PC-3 (cell line): ENCODE results near the gene KLHL12. TPM values are rescaled to one million over a fixed set of nuclear protein-coding genes. Genes with fewer than 3 reads are reported as not detected.
"Not testable (repeated sequence)": the region's sequence is repeated elsewhere in the genome, so short reads cannot be mapped to it uniquely, and the experiment has no call there.

Experiments
- ATAC-seq: fragments of 200-7000 bp; cut with Tn5 transposase; 2 replicates; pipeline ENCODE4 v1.9.1; 2020; ENCODE audit warnings: mild to moderate bottlenecking, moderate library complexity
- BruUV-seq: library from RNA; stranded (reverse); fragments of 400-500 nt; replicated peaks from 2 replicates; lab custom pipeline; 2021; lab: Mats Ljungman, UMichigan
- CTCF ChIA-PET: fragments of 300-600 bp; sonication (Branson Sonifier 250); formaldehyde crosslinking; loops from one replicate; lab custom pipeline; 2022; ENCODE audit warnings: antibody characterized with exemption; lab: Charles Lee
- POLR2A ChIA-PET: fragments of 300-600 bp; sonication (Branson Sonifier 250); formaldehyde crosslinking; loops from one replicate; lab custom pipeline; 2022; ENCODE audit warnings: antibody characterized with exemption; ENCODE audit not compliant: unreplicated experiment; lab: Charles Lee
- DNase-seq: peaks from one replicate; pipeline ENCODE4 v3.0.0-alpha.2; 2015
- H2AFZ ChIP-seq: fragments of 300-600 bp; sonication (generic); 2 replicates; pipeline ENCODE4 v1.6.0; 2016; ENCODE audit warnings: antibody characterized with exemption, low read length
- H3F3A ChIP-seq: fragments of 300-600 bp; sonication (generic); one replicate; pipeline ENCODE4 v1.6.0; 2017; ENCODE audit warnings: antibody characterized with exemption, low read length, control low read depth, mild to moderate bottlenecking; ENCODE audit not compliant: unreplicated experiment
- H3K27ac ChIP-seq: fragments of 300-600 bp; sonication (generic); 2 replicates; pipeline ENCODE4 v1.5.1; 2016; ENCODE audit warnings: mild to moderate bottlenecking, low read length
- H3K27me3 ChIP-seq: fragments of 300-600 bp; sonication (generic); 2 replicates; pipeline ENCODE4 v1.6.1; 2016; ENCODE audit warnings: low read length, mixed read lengths
- H3K36me3 ChIP-seq: fragments of 300-600 bp; sonication (generic); 2 replicates; pipeline ENCODE4 v1.6.1; 2016; ENCODE audit warnings: low read depth, mixed run types, low read length, mixed read lengths
- H3K4me1 ChIP-seq: fragments of 300-600 bp; sonication (generic); 2 replicates; pipeline ENCODE4 v1.5.1; 2016; ENCODE audit warnings: low read length; ENCODE audit not compliant: insufficient read depth
- H3K4me2 ChIP-seq: fragments of 300-600 bp; sonication (generic); 2 replicates; pipeline ENCODE4 v1.6.0; 2016; ENCODE audit warnings: low read length
- H3K4me3 ChIP-seq: fragments of 300-600 bp; sonication (generic); 2 replicates; pipeline ENCODE4 v1.5.1; 2016; ENCODE audit warnings: mild to moderate bottlenecking, low read length, mixed read lengths
- H3K79me2 ChIP-seq: fragments of 300-600 bp; sonication (generic); 2 replicates; pipeline ENCODE4 v1.6.1; 2017; ENCODE audit warnings: low read length, mixed read lengths
- H3K9ac ChIP-seq: fragments of 300-600 bp; sonication (generic); 2 replicates; pipeline ENCODE4 v1.6.0; 2016; ENCODE audit warnings: mild to moderate bottlenecking, low read length
- H3K9me2 ChIP-seq: fragments of 300-600 bp; sonication (generic); replicated peaks from 2 replicates; pipeline ENCODE4 v1.6.1; 2016; ENCODE audit warnings: mixed run types, low read length, mixed read lengths
- H3K9me3 ChIP-seq: fragments of 300-600 bp; sonication (generic); 2 replicates; pipeline ENCODE4 v1.6.1; 2016; ENCODE audit warnings: low read length, mixed read lengths
- H4K20me1 ChIP-seq: fragments of 300-600 bp; sonication (generic); 2 replicates; pipeline ENCODE4 v1.6.1; 2016; ENCODE audit warnings: low read length, mixed read lengths
- EZH2 ChIP-seq: fragments of 300-600 bp; sonication (generic); IDR thresholded peaks from one replicate; pipeline ENCODE4 v1.6.1; 2017; ENCODE audit warnings: antibody characterized with exemption, mild to moderate bottlenecking, low read length; ENCODE audit not compliant: unreplicated experiment
- EZH2phosphoT487 ChIP-seq: fragments of 300-600 bp; sonication (generic); IDR thresholded peaks from 2 replicates; pipeline ENCODE4 v1.6.1; 2018; ENCODE audit warnings: mild to moderate bottlenecking, antibody characterized with exemption, low read length, borderline replicate concordance
- intact Hi-C: fragments of 100-400 bp; cut with micrococcal nuclease; formaldehyde crosslinking; loops from 2 replicates; pipeline ENCODE4 v1.9.0; 2023
- total RNA-seq: library from RNA; depleted of rRNA; stranded (reverse); fragments of >200 nt; gene quantifications from 2 replicates; pipeline ENCODE4 v1.2.3, GENCODE V29; 2014
- TF ChIP-seq, protein P1 (sequence below): fragments of 300-600 bp; sonication (generic); conservative IDR thresholded peaks from 2 replicates; pipeline ENCODE4 v1.5.1; 2017; ENCODE audit warnings: antibody characterized with exemption, low read depth, mild to moderate bottlenecking, low read length

The KLHL12 gene
- total RNA-seq, 1 experiment from 2014 or later: 25.2 TPM

DNA sequence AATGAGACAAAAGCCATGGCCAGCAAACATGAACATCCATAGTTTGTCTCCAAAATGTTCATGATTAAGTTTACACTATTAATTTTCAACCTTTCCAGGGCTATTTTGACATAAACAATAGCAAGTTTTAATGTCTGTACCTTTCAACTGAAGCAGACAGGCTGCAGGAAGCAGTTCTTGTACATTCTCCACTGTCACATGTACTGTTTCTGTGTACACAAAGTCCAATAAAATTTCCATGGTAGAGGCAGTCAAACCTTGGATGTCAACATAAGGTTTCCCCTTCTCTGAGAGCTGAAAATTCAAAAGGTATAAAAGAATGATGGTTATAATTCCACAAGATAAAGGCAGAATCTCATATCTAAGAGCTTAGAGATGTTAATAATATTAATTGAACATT, 7.4 kb downstream of the KLHL12 start:
- DNase-seq (no peak), ATAC-seq (peak; percentile 59)
- ChIA-PET CTCF (no interaction called here), POLR2A (no interaction called here)
- H4K20me1 ChIP-seq: no peaks in the 10 kb centered on the region
- no peaks in the 10 kb centered on the region for H3F3A ChIP-seq
- no peak overlapping the region for H3K4me3 ChIP-seq
- BruUV-seq: no TSS peak
- H3K9me2 ChIP-seq: no peaks in the 10 kb centered on the region
- no peaks in the 10 kb centered on the region; the same call in 1 of the 2 replicates for H3K79me2 ChIP-seq
- H3K36me3 ChIP-seq: peaks cover 26% of the 10 kb centered on the region
- H3K9me3 ChIP-seq: no peaks in the 10 kb centered on the region
- H3K9ac ChIP-seq: no peak overlapping the region
- no peak overlapping the region for H3K27ac ChIP-seq
- intact Hi-C loops: no loop called here
- H2AFZ ChIP-seq: no peak overlapping the region
- no peak for TF ChIP-seq EZH2phosphoT487
- no peak for TF ChIP-seq EZH2
- TF ChIP-seq, protein P1, sequence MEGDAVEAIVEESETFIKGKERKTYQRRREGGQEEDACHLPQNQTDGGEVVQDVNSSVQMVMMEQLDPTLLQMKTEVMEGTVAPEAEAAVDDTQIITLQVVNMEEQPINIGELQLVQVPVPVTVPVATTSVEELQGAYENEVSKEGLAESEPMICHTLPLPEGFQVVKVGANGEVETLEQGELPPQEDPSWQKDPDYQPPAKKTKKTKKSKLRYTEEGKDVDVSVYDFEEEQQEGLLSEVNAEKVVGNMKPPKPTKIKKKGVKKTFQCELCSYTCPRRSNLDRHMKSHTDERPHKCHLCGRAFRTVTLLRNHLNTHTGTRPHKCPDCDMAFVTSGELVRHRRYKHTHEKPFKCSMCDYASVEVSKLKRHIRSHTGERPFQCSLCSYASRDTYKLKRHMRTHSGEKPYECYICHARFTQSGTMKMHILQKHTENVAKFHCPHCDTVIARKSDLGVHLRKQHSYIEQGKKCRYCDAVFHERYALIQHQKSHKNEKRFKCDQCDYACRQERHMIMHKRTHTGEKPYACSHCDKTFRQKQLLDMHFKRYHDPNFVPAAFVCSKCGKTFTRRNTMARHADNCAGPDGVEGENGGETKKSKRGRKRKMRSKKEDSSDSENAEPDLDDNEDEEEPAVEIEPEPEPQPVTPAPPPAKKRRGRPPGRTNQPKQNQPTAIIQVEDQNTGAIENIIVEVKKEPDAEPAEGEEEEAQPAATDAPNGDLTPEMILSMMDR: no peak
- H3K27me3 ChIP-seq: no peaks in the 10 kb centered on the region
- H3K4me2 ChIP-seq: no peak overlapping the region
- peaks cover 17% of the 10 kb centered on the region for H3K4me1 ChIP-seq

DNA sequence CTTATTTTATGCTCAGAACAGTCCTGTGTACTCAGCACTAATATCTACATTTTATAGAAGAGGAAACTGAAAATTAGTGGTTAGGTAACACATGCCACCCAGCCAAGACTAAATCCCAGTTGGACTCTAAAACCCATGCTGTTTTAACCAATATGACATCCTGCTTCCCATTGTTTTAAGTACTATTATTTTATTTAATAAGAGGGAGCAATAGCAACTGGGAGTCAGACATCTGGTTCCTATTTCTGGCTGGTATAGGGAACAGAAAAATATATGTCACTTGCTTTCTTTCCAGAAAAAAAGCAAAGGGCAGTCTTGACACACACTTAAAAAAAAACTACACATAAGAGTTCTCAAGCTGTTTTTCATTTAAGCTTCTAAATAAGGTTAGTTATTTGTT, 11.9 kb downstream of the KLHL12 start:
- H3F3A ChIP-seq: no peaks in the 10 kb centered on the region
- ATAC-seq: no peak
- no peak overlapping the region for H3K4me2 ChIP-seq
- H3K4me3 ChIP-seq: no peak overlapping the region
- H3K9ac ChIP-seq: no peak overlapping the region
- H4K20me1 ChIP-seq: no peaks in the 10 kb centered on the region
- intact Hi-C loops: no loop called here
- no peaks in the 10 kb centered on the region for H3K4me1 ChIP-seq
- H3K36me3 ChIP-seq: peaks cover 36% of the 10 kb centered on the region
- POLR2A ChIA-PET: no interaction called here
- no peak for TF ChIP-seq EZH2phosphoT487
- TF ChIP-seq, protein P1: no peak
- TF ChIP-seq EZH2: no peak
- no peaks in the 10 kb centered on the region for H3K9me2 ChIP-seq
- no peak overlapping the region for H2AFZ ChIP-seq
- H3K27me3 ChIP-seq: no peaks in the 10 kb centered on the region
- no TSS peak for BruUV-seq
- no peak for DNase-seq
- H3K27ac ChIP-seq: no peak overlapping the region
- no peaks in the 10 kb centered on the region for H3K9me3 ChIP-seq
- CTCF ChIA-PET: no interaction called here
- no peaks in the 10 kb centered on the region for H3K79me2 ChIP-seq

DNA sequence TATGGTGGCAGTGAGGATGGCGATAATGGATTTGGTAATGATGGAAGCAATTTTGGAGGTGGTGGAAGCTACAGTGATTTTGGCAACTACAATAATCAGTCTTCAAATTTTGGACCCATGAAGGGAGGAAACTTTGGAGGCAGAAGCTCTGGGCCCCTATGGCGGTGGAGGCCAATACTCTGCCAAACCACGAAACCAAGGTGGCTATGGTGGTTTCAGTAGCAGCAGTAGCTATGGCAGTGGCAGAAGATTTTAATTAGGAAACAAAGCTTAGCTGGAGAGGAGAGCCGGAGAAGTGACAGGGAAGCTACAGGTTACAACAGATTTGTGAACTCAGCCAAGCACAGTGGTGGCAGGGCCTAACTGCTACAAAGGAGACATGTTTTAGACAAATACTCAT, 14.6 kb downstream of the KLHL12 start:
- peaks cover 31% of the 10 kb centered on the region for H3K36me3 ChIP-seq
- H3K9ac ChIP-seq, H3F3A ChIP-seq, H3K79me2 ChIP-seq, H3K9me2 ChIP-seq, H4K20me1 ChIP-seq, DNase-seq, H3K4me3 ChIP-seq, H3K27ac ChIP-seq, BruUV-seq, intact Hi-C loops, H3K9me3 ChIP-seq, CTCF ChIA-PET, H3K4me1 ChIP-seq, ATAC-seq, H3K27me3 ChIP-seq, POLR2A ChIA-PET, H2AFZ ChIP-seq, H3K4me2 ChIP-seq: not testable (repeated sequence)
